ENCODE data around the gene SPCS2. TPM values are rescaled to one million over a fixed set of nuclear protein-coding genes. Genes with fewer than 3 reads are reported as not detected.

The SPCS2 gene
- total and polyA plus RNA-seq, 4 donors = 80.9 to 169 (median 129) TPM

DNA sequence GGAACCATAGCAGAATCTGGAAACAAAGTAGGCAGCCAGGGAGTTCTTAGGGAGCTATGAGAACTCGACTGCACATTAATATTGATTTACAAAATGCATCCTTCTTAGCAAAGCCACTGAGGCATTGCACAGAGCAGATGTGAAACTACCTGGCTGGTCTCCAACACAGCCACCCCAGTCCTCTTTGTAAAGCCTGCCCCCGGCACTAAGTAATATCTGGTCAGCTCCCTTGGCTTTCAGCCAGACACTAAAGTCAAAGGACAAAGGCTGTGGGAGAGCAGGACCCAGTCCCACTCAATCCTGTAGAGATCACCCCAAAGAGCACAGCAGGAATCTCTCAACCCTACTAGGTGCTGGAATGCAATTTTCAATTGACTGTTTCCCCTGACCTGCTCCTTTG lies 13.0 kb upstream of the SPCS2 start:
- TF ChIP-seq, protein P1, sequence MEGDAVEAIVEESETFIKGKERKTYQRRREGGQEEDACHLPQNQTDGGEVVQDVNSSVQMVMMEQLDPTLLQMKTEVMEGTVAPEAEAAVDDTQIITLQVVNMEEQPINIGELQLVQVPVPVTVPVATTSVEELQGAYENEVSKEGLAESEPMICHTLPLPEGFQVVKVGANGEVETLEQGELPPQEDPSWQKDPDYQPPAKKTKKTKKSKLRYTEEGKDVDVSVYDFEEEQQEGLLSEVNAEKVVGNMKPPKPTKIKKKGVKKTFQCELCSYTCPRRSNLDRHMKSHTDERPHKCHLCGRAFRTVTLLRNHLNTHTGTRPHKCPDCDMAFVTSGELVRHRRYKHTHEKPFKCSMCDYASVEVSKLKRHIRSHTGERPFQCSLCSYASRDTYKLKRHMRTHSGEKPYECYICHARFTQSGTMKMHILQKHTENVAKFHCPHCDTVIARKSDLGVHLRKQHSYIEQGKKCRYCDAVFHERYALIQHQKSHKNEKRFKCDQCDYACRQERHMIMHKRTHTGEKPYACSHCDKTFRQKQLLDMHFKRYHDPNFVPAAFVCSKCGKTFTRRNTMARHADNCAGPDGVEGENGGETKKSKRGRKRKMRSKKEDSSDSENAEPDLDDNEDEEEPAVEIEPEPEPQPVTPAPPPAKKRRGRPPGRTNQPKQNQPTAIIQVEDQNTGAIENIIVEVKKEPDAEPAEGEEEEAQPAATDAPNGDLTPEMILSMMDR (IDR thresholded peaks at IDR 0.05; ENCODE audit: control extremely low read depth, extremely low read depth) = no peak
- Histone ChIP-seq H3K4me1 (ENCODE audit: control insufficient read depth in 5 of 5, insufficient read depth in 5 of 5, low read length in 5 of 5) (no peaks in the 10 kb centered on the region), H3K27ac (ENCODE audit: low read depth in 1 of 2, low read length in 1 of 2) (no peak overlapping the region), H3K9ac (ENCODE audit: insufficient read depth in 1 of 2, low read length in 2 of 2) (no peak overlapping the region), H3K4me3 (no peak overlapping the region), H3K9me3 (ENCODE audit: control insufficient read depth in 4 of 4, insufficient read depth in 3 of 4, low read length in 3 of 4) (no peaks in the 10 kb centered on the region), H3K27me3 (ENCODE audit: control insufficient read depth in 3 of 3, insufficient read depth in 3 of 3, low read length in 2 of 3) (no peaks in the 10 kb centered on the region), H3K36me3 (ENCODE audit: control insufficient read depth in 4 of 4, insufficient read depth in 4 of 4, low read length in 4 of 4) (peaks cover 0 to 53% (median 15%) of the 10 kb centered on the region in 4 donors)
- DNase-seq (no peak), ATAC-seq (ENCODE audit: insufficient read depth, low FRiP score) (no peak)
- WGBS, 2 donors = 73 to 84% methylated on average over 2 of the region's 2 CpGs

DNA sequence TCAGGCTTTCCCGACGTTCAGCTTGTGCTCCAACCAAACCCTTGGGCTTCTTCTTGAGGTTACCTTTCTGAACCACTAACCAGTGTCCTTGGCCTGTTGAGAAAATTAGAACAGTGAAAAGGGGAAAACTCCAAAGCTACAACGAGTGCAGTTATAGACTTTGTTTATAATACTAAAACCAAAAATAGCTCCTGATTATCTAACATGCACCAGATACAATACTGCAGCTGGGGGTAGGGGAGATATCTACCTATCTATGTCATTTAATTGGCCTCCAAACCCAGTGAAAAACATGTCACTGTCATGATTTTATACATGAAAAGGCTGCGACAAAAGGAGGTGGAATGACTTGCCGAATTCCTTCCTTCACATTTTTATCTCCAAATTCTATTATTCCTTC lies 12.1 kb upstream of the SPCS2 start:
- no peak for ATAC-seq (ENCODE audit: insufficient read depth, low FRiP score)
- Histone ChIP-seq H3K4me1 (ENCODE audit: control insufficient read depth in 5 of 5, insufficient read depth in 5 of 5, low read length in 5 of 5) (no peaks in the 10 kb centered on the region), H3K9me3 (ENCODE audit: control insufficient read depth in 4 of 4, insufficient read depth in 3 of 4, low read length in 3 of 4) (no peaks in the 10 kb centered on the region), H3K9ac (ENCODE audit: insufficient read depth in 1 of 2, low read length in 2 of 2) (no peak overlapping the region), H3K27ac (ENCODE audit: low read depth in 1 of 2, low read length in 1 of 2) (no peak overlapping the region), H3K27me3 (ENCODE audit: control insufficient read depth in 3 of 3, insufficient read depth in 3 of 3, low read length in 2 of 3) (no peaks in the 10 kb centered on the region), H3K36me3 (ENCODE audit: control insufficient read depth in 4 of 4, insufficient read depth in 4 of 4, low read length in 4 of 4) (peaks cover 0 to 56% (median 15%) of the 10 kb centered on the region in 4 donors), H3K4me3 (no peak overlapping the region)
- TF ChIP-seq, protein P1 (IDR thresholded peaks at IDR 0.05; ENCODE audit: control extremely low read depth, extremely low read depth) = no peak
- no peak for DNase-seq
- 87 to 93% methylated on average over 5 of the region's 5 CpGs for WGBS, 2 donors

DNA sequence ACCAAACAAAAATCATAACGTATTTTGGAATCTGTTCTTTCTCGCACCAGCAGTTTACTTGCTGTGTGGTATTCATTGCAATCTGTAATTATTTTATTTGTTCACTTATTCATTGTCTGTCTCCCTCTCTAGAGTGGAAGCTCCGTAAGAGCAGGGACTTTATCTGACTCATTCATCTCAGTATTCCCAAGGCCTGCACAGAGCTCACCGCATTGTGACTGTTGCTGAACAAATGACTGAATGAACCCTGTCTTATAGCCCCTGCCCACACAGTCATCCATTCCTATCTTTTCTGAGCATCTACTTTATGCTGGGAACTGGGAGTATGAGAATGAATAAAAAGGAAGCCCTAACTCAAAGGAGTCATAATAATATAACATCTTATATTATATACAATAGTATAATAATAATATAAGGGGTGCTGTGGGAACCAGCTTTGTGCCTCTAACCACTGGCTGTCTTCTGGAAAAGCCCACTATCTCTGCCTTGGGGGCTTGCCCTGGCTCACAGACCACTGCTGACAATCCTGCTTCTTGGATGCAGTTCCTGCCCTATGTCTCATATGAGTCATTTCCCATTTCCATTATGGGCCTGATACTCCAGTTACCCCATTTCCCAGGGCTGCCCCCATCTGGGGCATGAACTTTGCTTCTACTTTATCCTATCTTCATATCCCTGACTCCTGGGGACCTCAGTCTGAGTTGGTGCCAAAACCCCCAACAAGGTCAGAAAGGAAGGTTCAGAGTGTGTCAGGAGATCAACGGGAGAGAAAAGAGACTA lies 11.2 kb upstream of the SPCS2 start:
- Histone ChIP-seq H3K4me1 (ENCODE audit: control insufficient read depth in 5 of 5, insufficient read depth in 5 of 5, low read length in 5 of 5) (no peaks in the 10 kb centered on the region), H3K27me3 (ENCODE audit: control insufficient read depth in 3 of 3, insufficient read depth in 3 of 3, low read length in 2 of 3) (no peaks in the 10 kb centered on the region), H3K9me3 (ENCODE audit: control insufficient read depth in 4 of 4, insufficient read depth in 3 of 4, low read length in 3 of 4) (no peaks in the 10 kb centered on the region), H3K27ac (ENCODE audit: low read depth in 1 of 2, low read length in 1 of 2) (no peak overlapping the region), H3K9ac (ENCODE audit: insufficient read depth in 1 of 2, low read length in 2 of 2) (no peak overlapping the region), H3K36me3 (ENCODE audit: control insufficient read depth in 4 of 4, insufficient read depth in 4 of 4, low read length in 4 of 4) (peaks cover 0 to 53% (median 15%) of the 10 kb centered on the region in 4 donors), H3K4me3 (no peak overlapping the region)
- TF ChIP-seq, protein P1 (IDR thresholded peaks at IDR 0.05; ENCODE audit: control extremely low read depth, extremely low read depth) = no peak
- 89 to 97% methylated on average over 5 of the region's 5 CpGs for WGBS, 2 donors
- ATAC-seq (ENCODE audit: insufficient read depth, low FRiP score) (no peak), DNase-seq (no peak)
